IPS-NIHi7 (cell line): ENCODE results near the gene GJC2.

Experiments
- DNase-seq: peaks from one replicate; pipeline ENCODE4 v3.0.0; 2012; ENCODE audit warnings: mixed read lengths; ENCODE audit errors: extremely low spot score

The GJC2 gene

GRCh38 chr1:228194921-228195812, 45.4 kb downstream of the GJC2 start:
- DNase-seq = no peak

- no peak for DNase-seq
Measured at GRCh38 chr1:228197555-228198147, 47.9 kb downstream of the GJC2 start.

- no peak for DNase-seq
Measured at GRCh38 chr1:228198977-228199590, 49.4 kb downstream of the GJC2 start.

- no peak for DNase-seq
Measured at GRCh38 chr1:228204958-228205357, 55.2 kb downstream of the GJC2 start.

GRCh38 chr1:228205526-228206436, 56.1 kb downstream of the GJC2 start:
- DNase-seq = no peak

GRCh38 chr1:228206582-228207351, 57.0 kb downstream of the GJC2 start:
- DNase-seq = no peak

- no peak for DNase-seq
Measured at GRCh38 chr1:228207381-228207810, 57.7 kb downstream of the GJC2 start.

GRCh38 chr1:228207851-228208821, 58.4 kb downstream of the GJC2 start, which contains the start of gene OBSCN:
OBSCN (plus strand) TSS chr1:228208044; CDS start chr1:228211784, 3,740 bp downstream.
- DNase-seq = no peak

- no peak for DNase-seq
Measured at GRCh38 chr1:228208831-228209551, 59.3 kb downstream of the GJC2 start.
